ENCODE data around the gene SPC24. TPM values are rescaled to one million over a fixed set of nuclear protein-coding genes. Genes with fewer than 3 reads are reported as not detected.
"Not testable (repeated sequence)": the region's sequence is repeated elsewhere in the genome, so short reads cannot be mapped to it uniquely, and the experiment has no call there.

The SPC24 gene
- total and polyA plus RNA-seq, 2 experiments from 2014 or later, result 8.8 to 11.5 TPM

- H3K4me1 ChIP-seq (ENCODE audit: insufficient read depth), result no peaks in the 10 kb centered on the region
- no peaks in the 10 kb centered on the region for H3K36me3 ChIP-seq (replicated peaks; ENCODE audit: insufficient read depth, low read depth)
- H3K4me2 ChIP-seq, result no peak overlapping the region
- no peak overlapping the region for H2AFZ ChIP-seq
- H3K4me3 ChIP-seq, result no peak overlapping the region
- TF ChIP-seq, protein P1, sequence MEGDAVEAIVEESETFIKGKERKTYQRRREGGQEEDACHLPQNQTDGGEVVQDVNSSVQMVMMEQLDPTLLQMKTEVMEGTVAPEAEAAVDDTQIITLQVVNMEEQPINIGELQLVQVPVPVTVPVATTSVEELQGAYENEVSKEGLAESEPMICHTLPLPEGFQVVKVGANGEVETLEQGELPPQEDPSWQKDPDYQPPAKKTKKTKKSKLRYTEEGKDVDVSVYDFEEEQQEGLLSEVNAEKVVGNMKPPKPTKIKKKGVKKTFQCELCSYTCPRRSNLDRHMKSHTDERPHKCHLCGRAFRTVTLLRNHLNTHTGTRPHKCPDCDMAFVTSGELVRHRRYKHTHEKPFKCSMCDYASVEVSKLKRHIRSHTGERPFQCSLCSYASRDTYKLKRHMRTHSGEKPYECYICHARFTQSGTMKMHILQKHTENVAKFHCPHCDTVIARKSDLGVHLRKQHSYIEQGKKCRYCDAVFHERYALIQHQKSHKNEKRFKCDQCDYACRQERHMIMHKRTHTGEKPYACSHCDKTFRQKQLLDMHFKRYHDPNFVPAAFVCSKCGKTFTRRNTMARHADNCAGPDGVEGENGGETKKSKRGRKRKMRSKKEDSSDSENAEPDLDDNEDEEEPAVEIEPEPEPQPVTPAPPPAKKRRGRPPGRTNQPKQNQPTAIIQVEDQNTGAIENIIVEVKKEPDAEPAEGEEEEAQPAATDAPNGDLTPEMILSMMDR (IDR thresholded peaks at IDR 0.05; ENCODE audit: poor library complexity), result no peak
- no peak for TF ChIP-seq EZH2 (IDR thresholded peaks at IDR 0.05; ENCODE audit: borderline replicate concordance)
- no peak for TF ChIP-seq EZH2phosphoT487 (IDR thresholded peaks at IDR 0.05; ENCODE audit: low read depth, severe bottlenecking, unreplicated experiment)
- H3K9me2 ChIP-seq (replicated peaks; ENCODE audit: insufficient read depth), result no peaks in the 10 kb centered on the region
- H3K9me3 ChIP-seq (ENCODE audit: low read depth), result no peaks in the 10 kb centered on the region
- 89% methylated on average over 11 of the region's 11 CpGs for WGBS (ENCODE audit: low lambda C conversion rate, missing lambda C conversion rate)
- H4K20me1 ChIP-seq (ENCODE audit: insufficient read depth, poor library complexity, severe bottlenecking), result no peaks in the 10 kb centered on the region
- H3K27me3 ChIP-seq, result no peaks in the 10 kb centered on the region
- H3K27ac ChIP-seq, result no peak overlapping the region
- H3K79me2 ChIP-seq, result peaks cover 12% of the 10 kb centered on the region
- DNase-seq (ENCODE audit: low spot score), result no peak
Observed at GRCh38 chr19:11179716-11180297, 24.2 kb upstream of the SPC24 start.

- not testable (repeated sequence) for H3K9me3 ChIP-seq (ENCODE audit: low read depth); H3K27me3 ChIP-seq; H2AFZ ChIP-seq; H3K4me1 ChIP-seq (ENCODE audit: insufficient read depth); H3K36me3 ChIP-seq (replicated peaks; ENCODE audit: insufficient read depth, low read depth); H3K4me3 ChIP-seq; H4K20me1 ChIP-seq (ENCODE audit: insufficient read depth, poor library complexity, severe bottlenecking); DNase-seq (ENCODE audit: low spot score); H3K27ac ChIP-seq; H3K9me2 ChIP-seq (replicated peaks; ENCODE audit: insufficient read depth); H3K4me2 ChIP-seq
- WGBS (ENCODE audit: low lambda C conversion rate, missing lambda C conversion rate), result 97% methylated on average over 9 of the region's 9 CpGs
- H3K79me2 ChIP-seq, result peaks cover 12% of the 10 kb centered on the region
Observed at GRCh38 chr19:11179145-11179465, 23.5 kb upstream of the SPC24 start.

GRCh38 chr19:11177592-11177991 is 22.0 kb upstream of the SPC24 start:
- no peaks in the 10 kb centered on the region for H3K36me3 ChIP-seq (replicated peaks; ENCODE audit: insufficient read depth, low read depth)
- 97% methylated on average over 9 of the region's 9 CpGs for WGBS (ENCODE audit: low lambda C conversion rate, missing lambda C conversion rate)
- TF ChIP-seq EZH2phosphoT487 (IDR thresholded peaks at IDR 0.05; ENCODE audit: low read depth, severe bottlenecking, unreplicated experiment) (no peak), EZH2 (IDR thresholded peaks at IDR 0.05; ENCODE audit: borderline replicate concordance) (no peak)
- TF ChIP-seq, protein P1 (IDR thresholded peaks at IDR 0.05; ENCODE audit: poor library complexity), result no peak

DNA sequence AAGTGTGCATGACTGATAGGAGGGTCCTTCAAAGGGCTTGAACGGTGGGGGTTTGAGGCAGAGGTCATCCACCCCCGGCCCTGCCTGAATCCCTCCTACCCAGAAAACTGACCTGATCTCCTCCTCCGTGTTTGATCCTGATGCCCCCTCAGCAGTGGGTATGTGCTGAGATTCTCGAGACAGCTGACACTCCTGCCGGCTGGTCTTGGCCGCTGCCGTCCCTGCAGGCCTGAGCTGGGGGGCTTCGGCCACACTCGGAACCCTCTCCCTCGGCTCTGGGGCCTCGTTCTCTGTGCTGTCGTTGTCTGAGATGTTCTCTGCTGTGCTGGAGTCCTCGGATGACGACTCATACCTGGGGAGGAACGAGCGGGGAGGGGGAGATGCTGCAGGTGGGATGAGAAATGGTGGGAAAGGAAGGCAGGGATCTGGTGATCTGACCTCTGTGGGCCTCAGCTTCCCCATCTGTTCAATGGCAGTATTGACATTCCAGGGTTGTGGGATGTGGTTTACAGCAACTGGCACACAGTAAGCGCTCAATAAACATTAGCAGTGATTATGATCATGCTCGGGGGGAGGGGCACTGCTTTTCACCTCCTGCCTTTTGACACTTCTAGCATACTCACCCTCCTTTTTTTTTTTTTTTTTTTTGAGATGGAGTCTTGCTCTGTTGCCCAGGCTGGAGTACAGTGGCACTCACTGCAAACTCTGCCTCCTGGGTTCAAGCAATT is 21.0 kb upstream of the SPC24 start:
- H3K4me3 ChIP-seq, result no peak overlapping the region
- TF ChIP-seq EZH2phosphoT487 (IDR thresholded peaks at IDR 0.05; ENCODE audit: low read depth, severe bottlenecking, unreplicated experiment) (no peak), EZH2 (IDR thresholded peaks at IDR 0.05; ENCODE audit: borderline replicate concordance) (no peak)
- TF ChIP-seq, protein P1 (IDR thresholded peaks at IDR 0.05; ENCODE audit: poor library complexity), result no peak
- 96% methylated on average over 18 of the region's 18 CpGs for WGBS (ENCODE audit: low lambda C conversion rate, missing lambda C conversion rate)
- no peak overlapping the region for H3K27ac ChIP-seq
- H3K9me2 ChIP-seq (replicated peaks; ENCODE audit: insufficient read depth), result no peaks in the 10 kb centered on the region
- H3K79me2 ChIP-seq, result no peaks in the 10 kb centered on the region
- no peaks in the 10 kb centered on the region for H3K9me3 ChIP-seq (ENCODE audit: low read depth)
- H3K4me1 ChIP-seq (ENCODE audit: insufficient read depth), result no peaks in the 10 kb centered on the region
- H4K20me1 ChIP-seq (ENCODE audit: insufficient read depth, poor library complexity, severe bottlenecking), result no peaks in the 10 kb centered on the region
- no peaks in the 10 kb centered on the region for H3K27me3 ChIP-seq
- H2AFZ ChIP-seq, result no peak overlapping the region
- no peak overlapping the region for H3K4me2 ChIP-seq
- no peak for DNase-seq (ENCODE audit: low spot score)
- no peaks in the 10 kb centered on the region for H3K36me3 ChIP-seq (replicated peaks; ENCODE audit: insufficient read depth, low read depth)

More at GRCh38 chr19:11177592-11177991, 22.0 kb upstream of the SPC24 start:
- Histone ChIP-seq H2AFZ (no peak overlapping the region), H3K9me3 (ENCODE audit: low read depth) (no peaks in the 10 kb centered on the region), H4K20me1 (ENCODE audit: insufficient read depth, poor library complexity, severe bottlenecking) (no peaks in the 10 kb centered on the region), H3K9me2 (replicated peaks; ENCODE audit: insufficient read depth) (no peaks in the 10 kb centered on the region), H3K4me1 (ENCODE audit: insufficient read depth) (no peaks in the 10 kb centered on the region), H3K79me2 (peaks cover 4% of the 10 kb centered on the region), H3K27me3 (no peaks in the 10 kb centered on the region), H3K4me2 (no peak overlapping the region), H3K4me3 (no peak overlapping the region), H3K27ac (no peak overlapping the region)
- DNase-seq (ENCODE audit: low spot score), result no peak
